SHP77 treated with DMSO at 0.1 percent for 48 hours (cell line): ENCODE measurements around the gene TCF23.
"Not testable (repeated sequence)": the region's sequence is repeated elsewhere in the genome, so short reads cannot be mapped to it uniquely, and the experiment has no call there.

Experiments used
- DNase-seq: peaks from one replicate; lab custom pipeline; 2025; lab: John Stamatoyannopoulos, UW

Gene TCF23

DNA sequence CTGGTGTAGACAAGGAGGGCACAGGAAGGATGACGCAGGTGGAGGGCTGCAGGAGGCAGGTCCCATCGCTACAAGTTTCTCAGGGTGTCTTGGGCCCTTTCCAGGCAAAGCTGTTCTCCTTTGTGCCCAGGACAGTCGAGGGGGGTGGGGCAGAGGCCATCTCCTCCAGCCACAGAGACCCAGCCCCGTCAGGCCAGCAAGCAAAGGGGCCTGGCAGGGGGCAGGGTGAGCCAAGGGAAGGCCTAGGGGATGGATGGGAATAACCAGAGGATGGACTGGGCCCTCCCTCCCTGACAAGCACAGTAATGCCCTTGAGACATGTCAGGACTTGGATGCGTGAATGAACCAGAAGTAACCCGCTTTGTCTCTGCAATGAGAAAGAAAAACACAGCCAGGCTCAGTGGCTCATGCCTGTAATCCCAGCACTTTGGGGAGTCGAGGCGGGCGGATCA is 6.3 kb downstream of the TCF23 start:
- no peak for DNase-seq

DNA sequence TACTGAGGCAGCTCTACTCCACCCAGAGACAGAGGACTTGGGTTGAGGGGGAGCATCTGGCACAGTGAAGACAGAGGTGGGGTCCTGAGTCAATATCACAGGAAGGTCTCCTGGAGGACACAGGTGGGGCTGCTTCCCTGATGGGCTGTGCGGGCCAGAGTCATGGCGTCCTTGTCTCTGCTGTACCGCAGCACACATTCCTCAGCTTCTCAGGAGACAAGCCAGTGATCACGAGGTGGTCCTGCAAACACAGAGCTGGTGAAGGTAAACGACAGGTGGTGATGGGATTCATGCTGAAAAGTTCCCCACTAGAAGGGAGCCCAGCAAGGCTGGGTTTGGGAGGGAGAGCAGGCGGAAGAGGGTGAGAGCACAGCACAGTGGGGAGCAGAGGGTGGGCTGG is 9.7 kb downstream of the TCF23 start:
- DNase-seq, result no peak

DNA sequence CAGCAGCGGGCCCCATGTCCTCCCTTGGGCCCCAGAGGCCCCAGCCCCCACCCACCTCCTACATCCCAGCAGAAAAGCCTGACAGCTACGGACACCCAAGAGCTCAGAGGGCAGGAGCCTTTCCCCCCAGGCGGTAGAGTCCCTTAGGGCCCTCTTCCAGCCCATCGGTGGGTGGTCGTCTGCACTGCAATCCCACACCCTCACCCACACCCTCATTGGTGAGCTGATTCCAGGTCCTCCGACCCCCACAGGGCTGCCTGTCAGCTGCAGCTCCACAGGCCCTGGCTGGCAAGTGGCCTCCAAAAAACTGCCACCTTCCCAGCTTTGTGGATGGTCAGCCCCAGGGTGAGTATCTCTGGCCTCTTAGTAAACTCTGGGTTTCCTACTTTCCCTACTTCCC is 10.5 kb downstream of the TCF23 start:
- DNase-seq, result no peak

DNA sequence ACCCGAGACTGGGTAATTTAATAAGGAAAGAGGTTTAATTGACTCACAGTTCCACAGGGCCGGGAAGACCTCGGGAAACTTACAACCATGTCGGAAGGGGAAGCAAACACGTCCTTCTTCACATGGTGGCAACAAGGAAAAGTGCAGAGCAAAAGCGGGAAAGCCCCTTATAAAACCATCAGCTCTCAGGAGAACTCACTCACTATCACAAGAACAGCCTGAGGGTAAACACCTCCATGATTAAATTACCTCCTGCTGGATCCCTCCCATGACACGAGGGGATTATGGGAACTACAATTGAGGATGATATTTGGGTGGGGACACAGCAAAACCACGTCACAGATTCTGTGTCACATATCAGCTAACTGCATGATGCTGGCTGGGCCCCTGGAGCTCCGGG is 11.4 kb downstream of the TCF23 start:
- no peak for DNase-seq

DNA sequence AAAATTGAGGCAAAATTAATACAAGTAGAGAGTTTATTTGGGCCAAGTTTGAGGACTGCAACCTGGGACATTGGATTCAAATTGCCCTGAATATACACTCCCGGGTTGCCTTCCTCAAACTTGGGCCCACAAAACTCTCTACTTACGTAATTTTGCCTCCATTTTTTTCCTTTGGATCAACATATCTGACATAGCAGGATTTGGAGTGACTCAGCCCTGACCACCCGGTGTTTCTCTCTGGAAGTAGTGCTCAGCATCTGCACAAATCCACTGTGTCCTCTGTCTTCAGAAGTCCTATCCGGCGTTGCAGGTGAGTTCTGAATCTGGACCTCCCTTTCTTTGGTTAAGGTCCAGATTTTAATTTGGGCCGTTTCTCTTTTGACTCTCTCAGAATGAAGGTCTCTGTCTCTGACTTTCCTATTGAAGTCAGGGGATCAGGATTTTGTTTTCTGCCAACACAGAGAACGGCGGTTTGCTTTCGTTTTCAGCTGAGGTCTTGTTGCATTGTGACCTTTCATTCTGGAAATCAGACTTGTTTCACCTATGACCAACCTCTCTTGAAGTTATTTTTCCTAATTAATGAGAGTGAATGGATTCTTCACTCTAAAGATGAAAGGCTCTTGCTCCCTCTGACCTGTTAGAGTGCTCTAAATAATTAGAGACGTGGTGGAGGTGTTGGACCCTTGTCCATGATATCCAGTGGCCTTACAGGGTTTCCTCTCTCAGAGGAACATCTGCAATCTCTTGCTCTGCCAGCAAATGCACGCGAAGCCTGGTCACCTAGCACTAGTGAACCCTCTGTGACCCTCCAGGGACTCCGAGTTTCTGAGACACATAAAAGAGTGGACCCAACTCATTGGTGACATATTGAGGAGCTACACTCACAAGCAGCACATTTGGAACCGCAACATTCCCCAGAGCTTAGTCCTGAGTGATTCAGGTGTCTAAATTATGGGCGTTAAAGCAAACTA is 13.6 kb downstream of the TCF23 start:
- DNase-seq, result peak; percentile 12

DNA sequence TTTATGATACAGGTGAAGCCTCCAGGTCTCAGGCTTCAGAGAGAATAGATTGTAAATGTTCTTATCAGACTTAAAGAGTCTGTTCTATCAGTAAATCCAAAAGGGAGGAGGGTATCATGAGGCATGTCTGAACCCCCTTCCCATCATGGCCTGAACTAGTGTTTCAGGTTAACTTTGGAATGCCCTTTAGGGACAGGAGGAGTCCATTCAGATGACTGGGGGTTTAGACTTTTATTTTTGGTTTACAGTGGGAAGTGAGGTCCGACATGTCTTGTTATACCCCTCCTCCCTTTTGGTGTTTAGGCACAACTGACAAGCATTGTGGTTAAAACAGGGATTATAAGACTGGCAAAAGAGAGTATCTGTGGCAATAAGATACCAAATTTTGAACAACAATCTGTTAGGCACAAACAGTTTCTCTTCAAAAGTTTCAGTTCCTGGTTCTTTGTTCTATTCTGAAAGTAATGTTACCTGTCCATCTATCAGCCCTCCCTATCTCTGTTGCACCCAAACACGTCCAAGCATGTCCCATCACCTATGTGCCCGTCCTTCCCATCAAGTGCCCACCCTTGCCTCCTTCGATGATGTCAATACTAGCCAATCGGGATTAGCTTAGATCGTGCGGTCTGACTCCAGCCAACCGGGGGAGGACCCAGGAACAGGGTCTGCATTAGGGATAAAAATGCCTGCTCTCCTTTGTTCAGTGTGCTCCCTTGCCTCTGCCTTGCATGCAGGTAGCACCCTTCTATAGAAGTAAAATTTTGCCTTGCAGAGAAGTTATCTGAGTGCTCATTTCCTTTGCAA is 16.4 kb downstream of the TCF23 start:
- no peak for DNase-seq

DNA sequence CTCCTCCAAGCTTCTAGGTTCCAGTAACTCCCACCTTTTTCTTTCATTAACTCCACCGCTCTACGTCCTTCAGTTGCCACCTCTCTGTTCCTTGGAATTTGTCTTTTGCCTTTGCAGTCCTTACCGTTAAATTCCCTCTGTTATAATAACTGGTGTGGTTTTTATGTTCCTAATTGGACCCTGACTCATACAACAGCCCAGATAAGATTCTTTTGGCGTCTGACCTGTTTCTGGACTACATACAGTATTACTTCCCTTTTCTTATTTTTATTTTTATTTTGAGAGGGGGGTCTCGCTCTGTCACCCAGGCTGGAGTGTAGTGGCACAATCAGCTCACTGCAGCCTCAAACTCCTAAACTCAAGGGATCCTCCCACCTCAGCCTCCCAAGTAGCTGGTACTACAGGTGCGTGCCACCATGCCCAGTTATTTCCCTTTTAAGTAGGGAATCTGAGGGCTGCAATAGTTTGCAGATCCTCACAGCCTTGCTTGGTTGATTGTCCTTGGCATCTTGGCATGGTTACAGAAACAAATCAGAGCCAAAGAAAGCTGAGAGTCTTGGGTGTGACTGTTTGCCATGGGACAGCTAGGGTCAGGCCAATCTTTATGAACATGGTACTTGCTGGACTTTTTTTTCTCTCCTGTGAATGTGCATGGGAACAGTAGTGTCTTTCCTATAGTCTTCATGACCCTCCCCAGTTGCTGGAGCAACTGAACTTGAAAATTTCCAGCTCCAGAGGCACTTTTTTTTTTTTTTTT is 22.0 kb downstream of the TCF23 start:
- DNase-seq, result no peak

DNA sequence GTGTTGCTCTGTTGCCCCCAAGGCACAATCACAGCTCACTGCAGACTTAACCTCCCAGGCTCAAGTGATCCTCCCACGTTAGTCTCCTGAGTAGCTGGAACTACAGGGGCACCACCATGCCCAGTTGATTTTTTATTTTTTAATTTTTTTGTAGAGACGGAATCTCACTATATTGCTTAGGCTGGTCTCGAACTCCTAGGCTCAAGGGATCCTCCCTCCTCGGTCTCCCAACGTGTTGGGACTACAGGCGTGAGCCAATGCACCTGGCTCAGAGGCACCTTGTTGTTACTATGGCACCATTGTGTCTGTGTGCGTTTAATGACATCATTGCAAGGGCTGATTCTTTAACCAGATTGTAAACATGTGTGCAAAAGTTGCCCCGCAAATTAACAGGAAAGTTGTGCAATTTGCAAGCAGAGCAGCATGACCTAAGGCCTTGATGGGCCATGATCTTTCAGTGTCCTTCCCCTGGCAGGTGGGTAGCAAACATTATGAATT is 22.6 kb downstream of the TCF23 start:
- no peak for DNase-seq

DNA sequence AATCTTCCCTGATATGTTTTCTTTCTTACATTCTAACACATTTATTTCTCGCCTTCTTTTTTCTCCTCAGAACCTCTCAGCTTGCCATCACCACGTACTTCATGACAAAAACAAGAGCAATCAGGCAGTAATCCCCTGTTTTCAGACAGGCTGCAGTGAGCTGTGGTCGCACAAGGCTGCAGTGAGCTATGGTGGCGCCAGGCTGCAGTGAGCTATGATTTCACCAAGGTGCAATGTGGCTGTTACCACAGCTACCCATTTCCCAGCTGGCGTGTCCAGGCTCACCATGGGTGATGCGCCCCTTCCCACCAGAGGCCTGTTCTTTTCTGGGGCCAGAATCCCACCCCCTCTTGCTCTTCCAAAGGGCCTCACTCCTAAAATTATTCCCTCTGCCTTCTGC is 25.8 kb downstream of the TCF23 start:
- no peak for DNase-seq

DNA sequence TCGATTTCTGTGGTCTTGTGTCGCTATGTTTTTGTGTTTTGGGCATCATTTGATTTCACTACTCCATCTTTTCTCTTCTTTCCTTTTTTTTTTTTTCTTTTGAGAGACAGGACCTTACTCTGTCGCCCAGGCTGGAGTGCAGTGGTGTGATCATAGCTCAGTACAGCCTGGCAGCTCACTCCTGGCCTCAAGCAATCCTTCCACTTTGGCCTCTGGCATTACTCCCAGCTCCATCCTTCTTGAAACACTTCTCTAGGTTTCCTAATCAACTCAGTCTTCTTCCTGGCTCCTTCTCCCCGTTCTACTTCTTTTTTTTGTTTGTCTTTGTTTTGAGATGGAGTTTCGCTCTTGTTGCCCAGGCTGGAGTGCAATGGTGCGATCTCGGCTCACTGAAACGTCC is 26.5 kb downstream of the TCF23 start:
- DNase-seq, result no peak

DNA sequence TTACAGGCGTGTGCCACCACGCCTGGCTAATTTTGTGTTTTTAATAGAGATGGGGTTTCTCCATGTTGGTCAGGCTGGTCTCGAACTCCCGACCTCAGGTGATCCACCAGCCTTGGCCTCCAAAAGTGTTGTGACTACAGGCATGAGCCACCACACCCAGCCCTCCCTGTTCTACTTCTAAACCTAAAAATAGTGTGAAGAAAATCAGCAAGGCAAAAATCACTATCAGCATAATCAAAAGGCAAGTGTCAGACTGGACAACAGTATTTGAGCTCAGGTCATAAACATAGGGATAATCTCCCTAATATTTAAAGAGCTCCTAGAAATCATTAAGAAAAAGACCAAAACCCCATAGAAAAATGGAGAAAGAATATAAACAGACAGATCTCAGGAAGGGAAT is 27.0 kb downstream of the TCF23 start:
- not testable (repeated sequence) for DNase-seq

DNA sequence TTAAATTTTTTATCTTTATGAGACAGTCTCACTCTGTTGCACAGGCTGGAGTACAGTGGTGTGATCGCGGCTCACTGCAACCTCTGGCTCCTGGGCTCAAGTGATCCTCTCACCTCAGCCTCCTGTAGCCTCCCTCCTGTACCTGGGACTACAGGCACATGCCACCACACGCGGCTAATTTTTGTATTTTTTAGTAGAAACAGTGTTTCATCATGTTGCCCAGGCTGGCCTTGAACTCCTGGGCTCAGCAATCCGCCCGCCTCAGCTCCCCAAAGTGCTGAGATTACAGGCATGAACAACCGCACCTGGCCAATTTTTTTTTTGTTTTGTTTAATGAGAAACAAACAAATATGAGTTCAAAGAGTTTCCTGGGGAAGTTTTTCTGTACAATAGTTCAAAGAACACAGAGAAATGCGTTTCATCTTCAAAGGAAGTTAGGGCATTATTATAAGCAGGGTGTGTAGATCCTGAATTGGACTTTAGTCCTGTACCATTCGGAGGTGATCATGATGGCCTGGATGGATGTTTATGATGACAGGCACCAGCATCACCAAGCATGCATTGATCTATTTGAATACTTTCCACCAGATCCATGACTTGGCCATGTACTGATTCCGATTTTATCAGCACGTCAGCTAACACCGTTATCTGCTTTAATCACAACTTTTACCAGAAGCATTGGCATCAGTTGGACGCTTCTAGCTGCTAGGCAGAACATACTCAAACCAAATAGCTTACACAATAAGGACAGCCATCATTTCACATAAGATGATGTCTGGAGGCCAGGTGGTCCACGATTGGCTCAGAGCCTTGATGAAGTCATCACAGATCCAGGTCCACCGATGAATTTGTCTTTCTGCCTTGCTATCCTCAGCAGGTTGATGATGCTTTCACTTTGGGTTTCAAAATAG is 28.9 kb downstream of the TCF23 start:
- no peak for DNase-seq

DNA sequence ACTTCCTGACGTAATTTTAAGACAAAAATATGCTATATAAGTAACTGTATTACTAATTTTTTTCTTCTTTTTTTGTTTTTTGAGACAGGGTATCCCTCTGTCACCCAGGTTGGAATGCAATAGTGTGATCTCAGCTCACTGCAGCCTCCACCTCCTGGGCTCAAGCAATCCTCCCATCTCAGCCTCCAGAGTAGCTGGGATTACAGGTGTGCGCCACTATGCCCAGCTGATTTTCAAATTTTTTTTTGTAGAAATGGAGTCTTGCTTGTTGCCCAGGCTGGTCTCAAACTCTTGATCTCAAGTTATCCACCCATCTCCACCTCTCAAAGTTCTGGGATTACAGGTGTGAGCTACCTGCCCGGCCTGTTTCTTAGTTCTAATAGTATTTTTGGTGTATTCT is 29.7 kb downstream of the TCF23 start:
- DNase-seq, result no peak

DNA sequence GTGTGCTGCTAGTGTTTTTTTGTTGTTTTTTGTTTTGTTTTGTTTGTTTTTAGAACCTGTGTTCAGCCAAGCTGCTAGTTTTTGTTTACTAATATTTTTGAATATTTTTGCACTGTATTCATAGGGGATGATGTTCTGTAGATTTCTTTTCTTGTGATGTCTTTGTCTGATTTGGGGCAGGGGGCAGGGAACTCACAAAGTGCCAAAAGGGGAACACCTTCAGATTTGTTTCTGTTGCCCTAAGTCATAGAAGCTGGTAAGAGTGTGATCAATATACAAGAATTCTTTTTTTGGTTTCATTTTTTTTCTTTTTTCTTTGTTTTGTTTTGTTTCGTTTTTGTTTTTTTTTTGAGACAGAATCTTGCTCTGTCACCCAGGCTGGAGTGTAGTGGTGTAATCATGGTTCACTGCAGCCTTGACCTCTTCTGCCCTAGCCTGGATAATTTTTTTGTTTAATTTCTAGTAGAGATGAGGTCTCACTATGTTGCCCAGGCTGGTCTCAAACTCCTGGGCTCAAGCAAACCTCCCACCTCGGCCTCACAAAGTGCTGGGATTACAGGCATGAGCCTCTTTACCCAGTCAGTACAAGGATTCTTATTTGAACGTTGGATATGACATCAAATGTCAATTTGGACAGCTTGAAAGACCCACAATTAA is 30.7 kb downstream of the TCF23 start:
- DNase-seq, result no peak

DNA sequence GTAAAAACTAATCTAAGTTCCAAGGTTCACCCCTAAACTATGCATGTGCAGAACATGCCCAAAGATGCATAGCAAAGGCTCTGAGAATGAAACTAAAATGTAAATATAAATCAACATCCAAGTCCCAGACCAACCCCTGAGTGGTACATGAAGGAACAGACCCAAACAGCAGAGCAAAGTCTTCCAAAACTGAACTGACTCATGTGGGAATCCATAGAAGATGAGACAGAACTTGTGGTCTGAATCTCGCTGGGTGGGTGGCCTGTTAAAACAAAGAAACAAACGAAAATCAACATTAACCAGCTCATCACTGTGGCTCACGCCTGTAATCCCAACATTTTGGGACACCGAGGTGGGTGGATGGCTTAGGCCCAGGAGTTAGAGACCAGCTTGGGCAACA is 33.5 kb downstream of the TCF23 start:
- DNase-seq, result no peak

DNA sequence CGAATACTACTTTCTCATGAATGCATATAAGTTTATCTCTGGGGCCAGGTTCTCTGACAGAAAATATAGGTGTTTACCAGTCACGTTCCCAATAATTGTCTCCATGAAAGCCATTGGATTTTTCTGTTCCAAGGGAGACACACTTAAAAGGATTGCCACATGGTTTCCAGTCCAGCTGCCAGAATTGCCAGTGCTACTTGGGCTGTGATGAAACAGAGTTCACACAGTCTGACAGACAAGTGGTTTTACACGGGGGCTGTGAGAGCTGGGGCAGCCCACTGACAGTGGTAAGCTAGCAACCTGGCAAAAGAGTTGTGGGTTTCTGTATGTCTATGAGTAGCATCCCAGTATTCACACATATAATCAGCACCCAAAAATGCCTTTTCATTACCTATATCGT is 35.3 kb downstream of the TCF23 start:
- DNase-seq, result no peak

DNA sequence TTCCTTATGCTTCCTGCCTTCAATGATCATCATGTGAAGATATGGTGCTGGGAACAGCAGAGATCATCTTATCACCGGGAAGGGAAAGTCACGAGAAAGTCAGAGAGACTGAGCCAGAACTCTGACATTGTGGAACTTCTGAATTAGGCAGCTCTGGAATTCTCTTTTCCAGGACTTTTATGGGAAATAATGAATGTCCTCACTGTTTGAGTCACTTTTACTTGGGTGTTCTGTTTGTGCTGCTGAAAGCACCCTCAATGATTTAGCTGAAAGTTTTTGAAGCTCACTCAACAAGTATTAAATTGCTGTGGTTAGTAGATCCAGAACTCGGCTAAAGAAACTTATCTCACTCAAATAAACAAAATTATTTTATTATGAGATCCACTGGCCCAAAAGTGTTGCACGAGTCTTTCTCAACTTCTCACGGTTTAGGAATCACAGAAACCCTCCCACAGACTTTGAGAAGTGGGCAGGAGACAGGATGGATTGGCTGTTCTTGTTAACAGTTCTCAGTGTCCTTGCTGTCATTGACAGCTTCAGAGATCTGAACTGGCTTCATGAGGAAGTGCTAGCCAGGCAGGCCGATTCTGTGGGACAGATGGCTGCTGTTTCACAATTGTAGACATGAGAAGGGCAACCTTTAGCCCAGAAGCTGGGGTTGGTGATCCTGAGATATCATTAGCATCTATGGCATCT is 36.7 kb downstream of the TCF23 start:
- DNase-seq, result no peak

DNA sequence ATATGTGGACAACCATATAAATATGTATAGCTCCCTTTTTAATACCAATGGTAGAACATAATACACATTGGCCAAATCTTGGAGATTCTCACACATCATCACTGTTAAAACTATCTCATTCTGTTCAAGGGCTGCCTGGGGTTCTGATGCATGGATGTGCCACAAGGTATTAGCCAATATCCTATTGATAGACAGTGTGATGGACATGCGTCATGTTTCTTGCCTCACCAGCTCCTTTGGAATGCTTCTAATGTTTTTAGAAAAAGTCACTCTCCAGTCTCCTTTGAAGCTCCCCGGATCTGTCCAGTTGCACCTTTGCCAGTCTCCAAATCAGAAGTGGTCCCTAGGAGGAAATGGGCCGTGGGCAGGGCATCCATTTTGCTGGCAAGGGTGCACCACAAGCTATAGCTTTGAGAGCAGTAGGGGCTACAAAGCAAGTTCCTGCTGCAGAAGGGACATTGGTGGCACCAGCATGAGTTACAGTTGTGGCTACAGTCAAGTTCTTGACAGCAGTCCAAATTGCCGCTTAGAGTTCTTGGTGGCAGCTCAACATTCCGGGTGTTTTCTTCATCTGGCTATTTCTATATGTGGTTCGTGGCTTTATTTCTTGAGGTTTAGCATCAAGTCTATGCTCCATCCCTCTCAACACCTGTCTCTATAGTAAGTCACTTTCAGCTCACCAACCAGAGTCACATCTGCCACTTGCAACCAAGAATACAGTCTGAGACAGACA is 38.0 kb downstream of the TCF23 start:
- DNase-seq, result no peak

DNA sequence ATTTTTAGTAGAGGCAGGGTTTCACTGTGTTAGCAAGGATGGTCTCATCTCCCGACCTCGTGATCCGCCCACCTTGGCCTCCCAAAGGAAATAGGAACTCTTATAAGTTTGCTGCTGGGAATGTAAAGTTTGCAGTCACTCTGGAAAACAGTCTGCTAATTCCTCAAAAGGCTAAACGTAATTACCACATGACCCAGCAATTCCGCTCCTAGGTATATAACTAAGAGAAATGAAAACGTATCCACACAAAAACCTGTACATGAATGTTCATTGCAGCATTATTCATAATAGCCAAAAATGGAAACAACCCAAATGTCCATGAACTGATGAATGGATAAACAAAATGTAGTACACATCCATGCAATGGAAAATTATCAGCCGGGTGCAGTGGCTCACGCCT is 41.2 kb downstream of the TCF23 start:
- no peak for DNase-seq
